HG03439 (cell line): Measurements from ENCODE around the gene OS9.
"Not testable (repeated sequence)": the region's sequence is repeated elsewhere in the genome, so short reads cannot be mapped to it uniquely, and the experiment has no call there.

Source experiments
- ATAC-seq: cut with Tn5 transposase; IDR thresholded peaks from one replicate; pipeline ENCODE4 v1.9.1; 2021; ENCODE audit warnings: mild to moderate bottlenecking, moderate library complexity; ENCODE audit not compliant: unreplicated experiment

The OS9 gene, protein sequence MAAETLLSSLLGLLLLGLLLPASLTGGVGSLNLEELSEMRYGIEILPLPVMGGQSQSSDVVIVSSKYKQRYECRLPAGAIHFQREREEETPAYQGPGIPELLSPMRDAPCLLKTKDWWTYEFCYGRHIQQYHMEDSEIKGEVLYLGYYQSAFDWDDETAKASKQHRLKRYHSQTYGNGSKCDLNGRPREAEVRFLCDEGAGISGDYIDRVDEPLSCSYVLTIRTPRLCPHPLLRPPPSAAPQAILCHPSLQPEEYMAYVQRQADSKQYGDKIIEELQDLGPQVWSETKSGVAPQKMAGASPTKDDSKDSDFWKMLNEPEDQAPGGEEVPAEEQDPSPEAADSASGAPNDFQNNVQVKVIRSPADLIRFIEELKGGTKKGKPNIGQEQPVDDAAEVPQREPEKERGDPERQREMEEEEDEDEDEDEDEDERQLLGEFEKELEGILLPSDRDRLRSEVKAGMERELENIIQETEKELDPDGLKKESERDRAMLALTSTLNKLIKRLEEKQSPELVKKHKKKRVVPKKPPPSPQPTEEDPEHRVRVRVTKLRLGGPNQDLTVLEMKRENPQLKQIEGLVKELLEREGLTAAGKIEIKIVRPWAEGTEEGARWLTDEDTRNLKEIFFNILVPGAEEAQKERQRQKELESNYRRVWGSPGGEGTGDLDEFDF

DNA sequence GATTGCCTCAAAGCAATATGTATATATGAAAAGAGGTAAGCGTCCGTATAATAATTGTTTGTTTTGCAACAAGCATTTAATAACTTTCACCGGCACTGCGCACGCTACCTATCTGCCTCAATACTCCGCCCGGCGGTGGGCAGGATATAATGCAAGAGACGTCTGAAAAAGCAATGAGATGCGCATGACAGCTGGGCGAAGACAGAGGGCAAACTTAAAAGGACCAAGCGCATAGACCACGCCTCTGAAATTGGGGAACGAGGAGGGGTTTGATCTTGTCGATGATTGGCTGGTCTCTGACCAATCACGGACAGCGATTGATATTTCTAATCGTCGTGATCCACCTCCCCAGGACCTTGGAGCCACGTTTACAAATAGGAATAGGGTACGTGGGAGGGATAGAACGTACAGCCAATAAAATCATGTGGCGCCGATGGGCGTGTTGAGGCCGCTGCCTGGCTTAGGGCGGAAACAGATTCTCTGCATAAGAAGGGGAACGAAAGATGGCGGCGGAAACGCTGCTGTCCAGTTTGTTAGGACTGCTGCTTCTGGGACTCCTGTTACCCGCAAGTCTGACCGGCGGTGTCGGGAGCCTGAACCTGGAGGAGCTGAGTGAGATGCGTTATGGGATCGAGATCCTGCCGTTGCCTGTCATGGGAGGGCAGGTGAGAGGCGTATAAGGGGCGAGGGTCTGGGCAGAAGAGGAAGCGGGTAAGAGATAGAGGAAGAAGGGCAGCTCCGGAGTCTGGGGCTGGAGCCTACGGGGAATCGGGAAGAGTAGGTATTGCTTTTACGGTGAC, at the start of gene OS9:
TSS of gene OS9 (plus strand) at position 474 of the 800 bp plus-strand sequence. CDS start at position 504, 30 bp downstream.
- peak; percentile 99 for ATAC-seq

DNA sequence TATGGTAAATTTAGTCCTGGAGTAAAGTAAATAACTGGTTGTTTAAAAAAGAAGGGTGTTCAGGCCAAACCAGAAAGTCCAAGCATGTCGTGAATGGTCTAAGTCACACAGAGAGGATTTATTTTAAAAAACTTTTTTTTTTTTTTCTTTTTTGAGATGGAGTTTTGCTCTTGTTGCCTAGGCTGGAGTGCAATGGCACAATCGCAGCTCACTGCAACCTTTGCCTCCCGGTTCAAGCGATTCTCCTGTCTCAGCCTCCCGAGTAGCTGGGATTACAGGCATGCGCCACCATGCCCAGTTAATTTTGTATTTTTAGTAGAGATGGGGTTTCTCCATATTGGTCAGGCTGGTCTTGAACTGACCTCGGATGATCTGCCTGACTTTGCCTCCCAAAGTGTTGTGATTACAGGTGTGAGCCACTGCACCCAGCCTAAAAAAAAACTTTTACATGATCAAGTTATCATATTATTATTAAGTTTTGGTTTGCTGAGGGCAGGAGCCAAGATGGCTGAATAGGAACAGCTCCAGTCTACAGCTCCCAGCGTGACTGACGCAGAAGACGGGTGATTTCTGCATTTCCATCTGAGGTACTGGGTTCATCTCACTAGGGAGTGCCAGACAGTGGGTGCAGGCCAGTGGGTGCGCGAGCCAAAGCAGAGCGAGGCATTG, 47.8 kb upstream of the OS9 start:
- not testable (repeated sequence) for ATAC-seq

DNA sequence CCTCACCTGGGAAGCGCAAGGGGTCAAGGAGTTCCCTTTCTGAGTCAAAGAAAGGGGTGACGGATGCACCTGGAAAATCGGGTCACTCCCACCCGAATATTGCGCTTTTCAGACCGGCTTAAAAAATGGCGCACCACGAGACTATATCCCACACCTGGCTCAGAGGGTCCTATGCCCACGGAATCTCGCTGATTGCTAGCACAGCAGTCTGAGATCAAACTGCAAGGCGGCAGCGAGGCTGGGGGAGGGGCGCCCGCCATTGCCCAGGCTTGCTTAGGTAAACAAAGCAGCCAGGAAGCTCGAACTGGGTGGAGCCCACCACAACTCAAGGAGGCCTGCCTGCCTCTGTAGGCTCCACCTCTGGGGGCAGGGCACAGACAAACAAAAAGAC, 47.3 kb upstream of the OS9 start:
- not testable (repeated sequence) for ATAC-seq

- no peak for ATAC-seq
These were observed 39.9 kb upstream of the OS9 start for GRCh38 chr12:57654042-57654441.

DNA sequence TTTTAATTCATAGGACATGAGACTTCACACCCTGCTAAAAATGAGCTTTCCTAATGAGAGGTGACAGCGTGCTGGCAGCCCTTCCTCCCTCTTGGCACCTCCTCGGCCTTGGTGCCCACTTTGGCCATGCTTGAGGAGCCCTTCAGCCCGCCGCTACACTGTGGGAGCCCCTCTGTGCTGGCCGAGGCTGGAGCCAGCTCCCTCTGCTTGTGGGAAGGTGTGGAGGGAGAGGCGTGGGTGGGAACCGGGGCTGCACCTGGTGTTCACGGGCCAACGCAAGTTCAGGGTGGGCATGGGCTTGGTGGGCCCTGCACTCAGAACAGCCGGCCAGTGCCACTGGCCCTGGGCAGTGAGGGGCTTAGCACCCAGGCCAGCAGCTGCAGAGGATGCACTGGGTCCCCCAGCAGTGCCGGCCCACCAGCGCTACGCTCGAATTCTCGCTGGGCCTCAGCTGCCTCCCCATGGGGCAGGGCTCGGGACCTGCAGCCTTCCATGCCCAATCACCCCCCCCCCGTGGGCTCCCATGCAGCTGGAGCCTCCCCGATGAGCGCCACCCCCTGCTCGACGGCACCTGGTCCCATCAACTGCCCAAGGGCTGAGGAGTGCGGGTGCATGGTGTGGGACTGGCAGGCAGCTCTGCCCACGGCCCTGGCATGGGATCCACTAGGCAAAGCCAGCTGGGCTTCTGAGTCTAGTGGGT, 38.2 kb upstream of the OS9 start:
- ATAC-seq = no peak

DNA sequence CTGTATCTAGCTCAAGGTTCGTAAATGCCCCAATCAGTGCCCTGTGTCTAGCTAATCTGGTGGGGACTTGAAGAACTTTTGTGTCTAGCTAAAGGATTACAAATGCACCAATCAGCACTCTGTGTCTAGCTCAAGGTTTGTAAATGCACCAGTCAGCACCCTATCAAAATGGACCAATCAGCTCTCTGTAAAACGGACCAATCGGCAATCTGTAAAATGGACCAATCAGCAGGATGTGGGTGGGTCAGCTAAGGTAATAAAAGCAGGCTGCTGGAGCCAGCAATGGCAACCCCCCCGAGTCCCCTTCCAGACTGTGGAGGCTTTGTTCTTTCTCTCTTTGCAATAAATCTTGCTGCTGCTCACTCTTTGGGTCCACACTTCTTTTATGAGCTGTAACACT, 37.5 kb upstream of the OS9 start:
- not testable (repeated sequence) for ATAC-seq

DNA sequence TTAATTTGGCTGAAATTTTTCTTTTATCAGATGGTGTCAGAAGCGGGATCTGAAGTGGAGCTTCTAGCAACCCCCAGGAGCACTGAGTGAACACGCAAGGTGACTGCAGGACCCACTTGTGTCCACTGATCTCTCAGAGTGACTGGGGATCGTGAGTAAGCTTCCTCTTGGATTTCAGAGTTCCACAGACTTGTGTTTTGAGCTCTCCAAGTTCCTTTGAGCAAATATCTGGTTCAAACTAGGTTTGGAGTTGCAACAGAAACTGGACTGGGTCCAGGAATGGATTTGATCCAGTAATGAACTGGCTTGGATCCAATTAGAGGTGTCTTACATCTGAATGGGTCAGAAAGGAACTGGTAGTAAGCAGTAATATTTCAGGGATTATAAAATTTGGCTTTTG, 36.2 kb upstream of the OS9 start:
- no peak for ATAC-seq

GRCh38 chr12:57658890-57659289, 35.0 kb upstream of the OS9 start:
- ATAC-seq = no peak

DNA sequence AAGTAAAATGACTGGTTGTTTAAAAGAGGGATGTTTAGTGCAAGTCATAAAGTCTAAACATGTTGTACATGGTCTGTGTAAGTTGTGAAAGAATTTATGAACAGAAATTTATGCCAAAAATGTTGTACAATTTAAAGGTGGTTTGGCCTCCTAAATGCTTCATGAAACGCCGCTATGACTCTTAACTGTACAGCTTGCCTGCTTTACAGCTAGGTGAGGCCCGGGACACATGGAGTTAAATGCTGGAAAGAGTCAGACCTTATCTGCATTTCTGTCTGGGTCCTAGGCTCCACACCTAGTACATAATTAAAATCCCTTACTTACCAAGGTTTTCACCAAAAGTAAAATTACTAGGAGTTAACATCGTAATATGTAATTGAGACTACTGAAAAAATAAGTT, 32.6 kb upstream of the OS9 start:
- no peak for ATAC-seq

- not testable (repeated sequence) for ATAC-seq
These were observed 28.7 kb upstream of the OS9 start for GRCh38 chr12:57665066-57665820.

GRCh38 chr12:57666897-57667296, 27.0 kb upstream of the OS9 start:
- no peak for ATAC-seq

- not testable (repeated sequence) for ATAC-seq
These were observed 24.2 kb upstream of the OS9 start for GRCh38 chr12:57669691-57670090.

DNA sequence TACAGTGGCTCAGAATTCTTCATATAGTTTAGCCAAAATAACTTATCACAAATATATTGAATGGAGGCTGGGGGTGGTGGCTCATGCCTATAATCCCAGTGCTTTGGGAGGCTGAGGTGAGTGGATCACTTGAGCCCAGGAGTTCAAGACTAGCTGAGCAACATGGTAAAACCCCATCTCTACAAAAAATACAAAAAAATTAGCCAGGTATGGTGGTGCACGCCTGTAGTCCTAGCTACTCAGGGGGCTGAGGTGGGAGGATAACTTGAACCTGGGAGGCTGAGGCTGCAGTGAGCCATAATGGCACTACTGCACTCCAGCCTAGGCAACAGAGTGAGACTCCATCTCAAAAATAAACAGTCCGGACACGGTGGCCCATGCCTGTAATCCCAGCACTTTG, 22.1 kb upstream of the OS9 start:
- not testable (repeated sequence) for ATAC-seq

- ATAC-seq = no peak
These were observed 21.1 kb upstream of the OS9 start for GRCh38 chr12:57672801-57673200.

GRCh38 chr12:57674691-57675090, 19.2 kb upstream of the OS9 start:
- ATAC-seq = no peak

GRCh38 chr12:57677947-57678346, 16.0 kb upstream of the OS9 start:
- not testable (repeated sequence) for ATAC-seq

GRCh38 chr12:57679697-57680096, 14.2 kb upstream of the OS9 start:
- no peak for ATAC-seq

DNA sequence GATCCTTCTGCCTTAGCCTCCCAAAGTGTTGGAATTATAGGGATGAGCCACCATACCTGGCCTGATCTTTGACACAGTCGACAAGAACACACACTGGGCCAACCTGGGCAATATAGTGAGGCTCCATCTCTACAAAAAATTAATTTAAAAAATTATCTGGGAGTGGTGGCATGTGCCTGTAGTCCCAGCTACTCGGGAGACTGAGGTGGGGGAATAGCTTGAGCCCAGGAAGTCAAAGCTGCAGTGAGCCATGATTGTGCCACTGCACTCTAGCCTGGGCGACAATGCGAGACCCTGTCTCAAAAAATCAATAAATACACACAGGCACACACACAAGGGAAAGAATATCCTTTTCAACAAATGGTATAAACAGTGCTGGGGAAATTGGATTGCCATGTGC, 6.1 kb upstream of the OS9 start:
- no peak for ATAC-seq

DNA sequence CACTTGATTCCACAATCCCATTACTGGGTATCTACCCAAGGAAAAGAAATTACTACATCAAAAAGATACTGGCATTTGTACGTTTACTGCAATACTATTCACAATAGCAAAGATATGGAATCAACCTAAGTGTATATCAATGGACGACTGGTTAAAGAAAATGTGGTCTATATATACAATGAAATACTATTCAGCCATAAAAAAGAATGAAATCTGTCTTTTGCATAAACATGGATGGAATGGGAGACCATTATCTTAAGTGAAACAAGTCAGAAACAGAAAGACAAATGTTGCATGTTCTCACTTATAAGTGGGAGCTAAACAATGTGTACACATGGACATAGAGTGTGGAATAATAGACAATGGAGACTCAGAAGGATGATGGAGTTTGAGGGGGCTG, 5.0 kb upstream of the OS9 start:
- no peak for ATAC-seq

DNA sequence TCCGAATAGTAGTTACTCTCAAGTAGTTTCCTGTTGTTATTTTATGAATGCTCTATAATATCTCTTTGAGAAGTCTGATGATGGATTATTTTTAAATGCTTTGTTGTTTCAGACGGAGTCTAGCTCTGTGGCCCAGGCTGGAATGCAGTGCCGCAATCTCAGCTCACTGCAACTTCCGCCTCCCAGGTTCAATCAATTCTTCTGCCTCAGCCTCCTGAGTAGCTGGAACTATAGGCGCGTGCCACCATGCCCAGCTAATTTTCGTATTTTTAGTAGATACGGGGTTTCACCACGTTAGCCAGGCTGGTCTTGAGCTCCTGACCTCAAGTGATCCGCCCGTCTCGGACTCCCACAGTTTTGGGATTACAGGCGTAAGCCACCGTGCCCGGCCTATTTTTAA, 1.4 kb upstream of the OS9 start:
- no peak for ATAC-seq
